GM18511 (cell line): Measurements from ENCODE around the gene SERINC5.
"Not testable (repeated sequence)": the region's sequence is repeated elsewhere in the genome, so short reads cannot be mapped to it uniquely, and the experiment has no call there.

Source experiments
- ATAC-seq: cut with Tn5 transposase; IDR thresholded peaks from one replicate; pipeline ENCODE4 v1.9.1; 2021; ENCODE audit warnings: mild to moderate bottlenecking, moderate library complexity; ENCODE audit not compliant: unreplicated experiment

The SERINC5 gene

GRCh38 chr5:80111376-80111990 is 144.4 kb downstream of the SERINC5 start:
- ATAC-seq: not testable (repeated sequence)

GRCh38 chr5:80109646-80110478 is 146.0 kb downstream of the SERINC5 start:
- peak; percentile 77 for ATAC-seq

- no peak for ATAC-seq
Observed at GRCh38 chr5:80106916-80107315, 148.9 kb downstream of the SERINC5 start.

GRCh38 chr5:80105698-80106439 is 150.0 kb downstream of the SERINC5 start:
- no peak for ATAC-seq

GRCh38 chr5:80103371-80103770 is 152.5 kb downstream of the SERINC5 start:
- ATAC-seq: no peak

- ATAC-seq: peak; percentile 91
Observed at GRCh38 chr5:80101993-80102392, 153.9 kb downstream of the SERINC5 start.

GRCh38 chr5:80097451-80097850 is 158.4 kb downstream of the SERINC5 start:
- ATAC-seq: no peak

GRCh38 chr5:80094236-80094738 is 161.6 kb downstream of the SERINC5 start:
- ATAC-seq: no peak

GRCh38 chr5:80093796-80094195 is 162.1 kb downstream of the SERINC5 start:
- no peak for ATAC-seq

GRCh38 chr5:80092486-80093107 is 163.3 kb downstream of the SERINC5 start:
- no peak for ATAC-seq

GRCh38 chr5:80091792-80092192 is 164.1 kb downstream of the SERINC5 start:
- ATAC-seq: not testable (repeated sequence)

- ATAC-seq: no peak
Observed at GRCh38 chr5:80090884-80091166, 165.0 kb downstream of the SERINC5 start.

- no peak for ATAC-seq
Observed at GRCh38 chr5:80083101-80083890, 172.6 kb downstream of the SERINC5 start.

- ATAC-seq: no peak
Observed at GRCh38 chr5:80082731-80083100, 173.1 kb downstream of the SERINC5 start.

GRCh38 chr5:80082281-80082680 is 173.6 kb downstream of the SERINC5 start:
- no peak for ATAC-seq

- ATAC-seq: no peak
Observed at GRCh38 chr5:80078921-80079320, 176.9 kb downstream of the SERINC5 start.

- no peak for ATAC-seq
Observed at GRCh38 chr5:80077051-80077714, 178.7 kb downstream of the SERINC5 start.

GRCh38 chr5:80076131-80077050 is 179.5 kb downstream of the SERINC5 start:
- no peak for ATAC-seq
